Measurements from ENCODE around the gene ELMOD3. TPM values are rescaled to one million over a fixed set of nuclear protein-coding genes. Genes with fewer than 3 reads are reported as not detected.

ELMOD3 gene
- total and polyA plus RNA-seq, 2 experiments from 2014 or later = 20.9 to 23.5 TPM

DNA sequence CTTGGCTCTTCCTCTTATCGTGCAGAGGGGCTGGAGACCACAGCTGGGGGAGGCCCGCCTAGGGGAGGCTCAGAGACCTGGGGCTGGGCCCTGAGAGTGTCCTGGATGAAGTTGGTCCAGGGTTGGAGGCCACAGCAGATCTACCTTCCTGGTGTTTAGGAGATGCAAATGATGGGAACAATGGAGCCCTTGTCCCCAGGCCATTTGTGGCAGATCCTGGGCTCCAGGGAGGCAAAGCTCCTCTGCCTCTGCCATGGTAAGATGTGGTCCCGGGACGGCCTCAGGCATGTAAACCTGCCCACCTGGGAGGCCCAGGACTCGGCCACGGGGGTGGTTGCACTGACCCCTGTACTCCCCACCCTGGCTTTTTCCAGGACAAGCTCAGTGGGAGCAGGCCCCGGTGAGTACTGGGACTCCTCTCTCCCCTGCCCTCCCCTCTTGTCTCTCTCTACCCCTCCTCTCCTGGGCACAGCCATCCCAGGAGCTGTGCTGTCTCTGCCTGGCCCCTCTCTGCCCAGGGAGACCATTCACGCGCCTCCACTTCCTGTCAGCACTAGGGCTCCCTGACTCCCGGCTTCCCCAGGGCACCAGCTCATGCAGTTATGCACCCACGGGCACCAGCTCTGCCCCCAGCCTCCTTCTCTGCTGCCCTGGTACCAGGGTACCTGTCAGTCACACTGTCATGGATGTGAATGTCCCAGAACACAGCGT, 74.8 kb downstream of the ELMOD3 start:
- Histone ChIP-seq H3K4me1 (ENCODE audit: low read depth) (peaks cover 3% of the 10 kb centered on the region), H3K4me3 (no peak overlapping the region), H3K36me3 (no peaks in the 10 kb centered on the region), H3K9me3 (ENCODE audit: low read depth) (no peaks in the 10 kb centered on the region), H3K27ac (no peak overlapping the region), H3K27me3 (no peaks in the 10 kb centered on the region)
- no peak for DNase-seq (ENCODE audit: low read depth in 1 of 2, low spot score in 1 of 2)
- TF ChIP-seq CTCF (IDR thresholded peaks at IDR 0.05; ENCODE audit: low read depth, low read length) = no peak

DNA sequence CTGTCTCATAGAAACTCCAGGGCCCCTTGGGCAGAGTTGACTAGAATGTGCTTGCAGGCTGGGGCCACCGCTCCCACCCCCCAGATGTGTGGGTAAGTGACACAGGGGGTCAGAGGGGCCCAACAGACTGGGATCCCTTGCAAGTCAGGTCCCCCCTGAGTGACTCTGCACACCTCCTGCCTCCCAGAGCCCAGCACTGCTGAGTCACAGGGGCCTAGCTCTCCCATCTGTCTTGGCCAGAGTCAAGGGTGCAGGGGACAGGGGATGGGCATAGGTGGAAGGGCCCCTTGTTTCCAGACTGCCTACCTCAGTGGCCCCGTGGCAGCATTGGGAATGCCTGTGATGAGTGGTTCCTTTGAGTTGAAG, 75.3 kb downstream of the ELMOD3 start:
- Histone ChIP-seq H3K4me3 (no peak overlapping the region), H3K4me1 (ENCODE audit: low read depth) (peaks cover 3% of the 10 kb centered on the region), H3K9me3 (ENCODE audit: low read depth) (no peaks in the 10 kb centered on the region), H3K27me3 (no peaks in the 10 kb centered on the region), H3K36me3 (no peaks in the 10 kb centered on the region), H3K27ac (no peak overlapping the region)
- TF ChIP-seq CTCF (IDR thresholded peaks at IDR 0.05; ENCODE audit: low read depth, low read length) = no peak
- no peak for DNase-seq (ENCODE audit: low read depth in 1 of 2, low spot score in 1 of 2)

GRCh38 chr2:85430752-85431569, 76.4 kb downstream of the ELMOD3 start:
- no peaks in the 10 kb centered on the region for H3K36me3 ChIP-seq
- H3K4me1 ChIP-seq (ENCODE audit: low read depth) = peaks cover 3% of the 10 kb centered on the region
- no peak for DNase-seq (ENCODE audit: low read depth in 1 of 2, low spot score in 1 of 2)
- no peak overlapping the region for H3K4me3 ChIP-seq
- no peaks in the 10 kb centered on the region for H3K9me3 ChIP-seq (ENCODE audit: low read depth)
- TF ChIP-seq CTCF (IDR thresholded peaks at IDR 0.05; ENCODE audit: low read depth, low read length) = no peak
- H3K27ac ChIP-seq = no peak overlapping the region
- no peaks in the 10 kb centered on the region for H3K27me3 ChIP-seq

GRCh38 chr2:85431570-85432205, 77.1 kb downstream of the ELMOD3 start:
- no peak for DNase-seq (ENCODE audit: low read depth in 1 of 2, low spot score in 1 of 2)
- no peaks in the 10 kb centered on the region for H3K27me3 ChIP-seq
- no peaks in the 10 kb centered on the region for H3K9me3 ChIP-seq (ENCODE audit: low read depth)
- no peaks in the 10 kb centered on the region for H3K36me3 ChIP-seq
- no peak overlapping the region for H3K27ac ChIP-seq
- no peak for TF ChIP-seq CTCF (IDR thresholded peaks at IDR 0.05; ENCODE audit: low read depth, low read length)
- peaks cover 3% of the 10 kb centered on the region for H3K4me1 ChIP-seq (ENCODE audit: low read depth)
- no peak overlapping the region for H3K4me3 ChIP-seq

GRCh38 chr2:85433511-85434089, 79.0 kb downstream of the ELMOD3 start:
- no peaks in the 10 kb centered on the region for H3K27me3 ChIP-seq
- no peak overlapping the region for H3K4me3 ChIP-seq
- H3K36me3 ChIP-seq = no peaks in the 10 kb centered on the region
- TF ChIP-seq CTCF (IDR thresholded peaks at IDR 0.05; ENCODE audit: low read depth, low read length) = no peak
- H3K4me1 ChIP-seq (ENCODE audit: low read depth) = peaks cover 14% of the 10 kb centered on the region
- no peaks in the 10 kb centered on the region for H3K9me3 ChIP-seq (ENCODE audit: low read depth)
- peak in 1 of 2 donors; percentile 95 for DNase-seq (ENCODE audit: low read depth in 1 of 2, low spot score in 1 of 2)
- H3K27ac ChIP-seq = no peak overlapping the region

All from cardiac muscle cell (in vitro differentiated cells and primary cell).